Chondrocyte (in vitro differentiated cells): ENCODE results near the gene LAT. TPM values are rescaled to one million over a fixed set of nuclear protein-coding genes. Genes with fewer than 3 reads are reported as not detected.
A peak's percentile ranks its signal among the peaks of the same experiment; 100 is the strongest.

ENCODE experiments used
- DNase-seq: peaks from one replicate; pipeline ENCODE4 v3.0.0; 2021; ENCODE audit warnings: mixed read lengths, low spot score
- H3K27ac Mint-ChIP-seq: one replicate; pipeline ENCODE4 v1.8.0; 2021; ENCODE audit warnings: mild to moderate bottlenecking, moderate library complexity, mixed read lengths; ENCODE audit not compliant: unreplicated experiment
- H3K27me3 Mint-ChIP-seq: 2 replicates; pipeline ENCODE4 v1.8.0; 2021; ENCODE audit warnings: low read depth, mixed read lengths
- H3K36me3 Mint-ChIP-seq: 2 replicates; pipeline ENCODE4 v1.8.0; 2021; ENCODE audit warnings: low read depth, mixed read lengths
- H3K4me1 Mint-ChIP-seq: 2 replicates; pipeline ENCODE4 v1.8.0; 2021; ENCODE audit warnings: low read depth, mild to moderate bottlenecking, mixed read lengths
- H3K4me3 Mint-ChIP-seq: one replicate; pipeline ENCODE4 v1.8.0; 2021; ENCODE audit warnings: mild to moderate bottlenecking, moderate library complexity, mixed read lengths; ENCODE audit not compliant: unreplicated experiment
- H3K9me3 Mint-ChIP-seq: 2 replicates; pipeline ENCODE4 v1.8.0; 2021; ENCODE audit warnings: low read depth, mixed read lengths
- CTCF ChIP-seq: fragments of 200-600 bp; sonication (generic); IDR thresholded peaks from 2 replicates; pipeline ENCODE4 v1.5.0; 2021; ENCODE audit warnings: antibody characterized with exemption, mild to moderate bottlenecking, moderate library complexity
- total RNA-seq: library from RNA; stranded (reverse); gene quantifications from 3 replicates; pipeline ENCODE4 v1.2.1, GENCODE V29; 2021

LAT gene
- total RNA-seq, 1 donor from 2014 or later: 11.7 TPM

GRCh38 chr16:28951410-28951943, 33.4 kb upstream of the LAT start:
- peaks cover 10% of the 10 kb centered on the region for H3K36me3 Mint-ChIP-seq
- peak overlapping the region; percentile 96 for H3K4me3 Mint-ChIP-seq
- H3K27me3 Mint-ChIP-seq: no peaks in the 10 kb centered on the region
- no peak for DNase-seq
- peak overlapping the region; percentile 85 for H3K27ac Mint-ChIP-seq
- no peak for TF ChIP-seq CTCF
- peaks cover 14% of the 10 kb centered on the region for H3K4me1 Mint-ChIP-seq
- no peaks in the 10 kb centered on the region for H3K9me3 Mint-ChIP-seq

- Mint-ChIP-seq H3K4me3 (no peak overlapping the region), H3K27ac (no peak overlapping the region), H3K9me3 (no peaks in the 10 kb centered on the region), H3K4me1 (no peaks in the 10 kb centered on the region), H3K27me3 (no peaks in the 10 kb centered on the region), H3K36me3 (peaks cover 30% of the 10 kb centered on the region)
- TF ChIP-seq CTCF: no peak
- no peak for DNase-seq
Observed at GRCh38 chr16:28958216-28958615, 26.6 kb upstream of the LAT start.

- Mint-ChIP-seq H3K27me3 (no peaks in the 10 kb centered on the region), H3K4me3 (no peak overlapping the region), H3K4me1 (no peaks in the 10 kb centered on the region), H3K36me3 (peaks cover 36% of the 10 kb centered on the region), H3K27ac (no peak overlapping the region), H3K9me3 (no peaks in the 10 kb centered on the region)
- no peak for DNase-seq
- TF ChIP-seq CTCF: no peak
Observed at GRCh38 chr16:28958836-28959235, 26.0 kb upstream of the LAT start.

- H3K27me3 Mint-ChIP-seq: no peaks in the 10 kb centered on the region
- no peak for DNase-seq
- TF ChIP-seq CTCF: no peak
- H3K4me3 Mint-ChIP-seq: no peak overlapping the region
- peaks cover 25% of the 10 kb centered on the region for H3K36me3 Mint-ChIP-seq
- H3K27ac Mint-ChIP-seq: no peak overlapping the region
- H3K9me3 Mint-ChIP-seq: no peaks in the 10 kb centered on the region
- H3K4me1 Mint-ChIP-seq: no peaks in the 10 kb centered on the region
Observed at GRCh38 chr16:28964072-28964471, 20.8 kb upstream of the LAT start.

- Mint-ChIP-seq H3K27me3 (no peaks in the 10 kb centered on the region), H3K4me1 (no peaks in the 10 kb centered on the region), H3K4me3 (no peak overlapping the region), H3K27ac (no peak overlapping the region), H3K36me3 (peaks cover 25% of the 10 kb centered on the region), H3K9me3 (no peaks in the 10 kb centered on the region)
- no peak for DNase-seq
- TF ChIP-seq CTCF: no peak
Observed at GRCh38 chr16:28964496-28964895, 20.4 kb upstream of the LAT start.
